Psoas muscle (tissue), 8 donors: ENCODE results near the gene ARID3C. TPM values are rescaled to one million over a fixed set of nuclear protein-coding genes. Genes with fewer than 3 reads are reported as not detected.

Experiments used
- ATAC-seq, 4 donors: fragments of 200-7000 bp; cut with Tn5 transposase; one replicate each; pipeline ENCODE4 v1.9.1; 2020; ENCODE audit warnings: moderate library complexity in 3 of 4, mild to moderate bottlenecking in 2 of 4
- DNase-seq, 2 donors: peaks; one replicate each; pipeline ENCODE4 v3.0.0-alpha.2; 2020
- H3K27ac ChIP-seq: fragments of 200-600 bp; one replicate; pipeline ENCODE4 v1.8.0; 2022
- H3K27me3 ChIP-seq, 3 donors: fragments of 200-600 bp in 1 of 3; one replicate each; pipeline versions ENCODE4 v1.6.1 to v1.8.0; 2013 to 2022; ENCODE audit warnings: low read length in 2 of 3, mild to moderate bottlenecking in 2 of 3, moderate library complexity in 1 of 3; ENCODE audit not compliant: insufficient read depth in 3 of 3
- H3K36me3 ChIP-seq, 2 donors: fragments of 200-600 bp in 1 of 2; one replicate each; pipeline versions ENCODE4 v1.6.1 to v1.8.0; 2013 to 2022; ENCODE audit warnings: low read depth in 1 of 2, mild to moderate bottlenecking in 1 of 2, moderate library complexity in 1 of 2; ENCODE audit not compliant: insufficient read depth in 1 of 2
- H3K4me1 ChIP-seq: fragments of 200-600 bp; one replicate; pipeline ENCODE4 v1.8.0; 2022
- H3K4me3 ChIP-seq: fragments of 200-600 bp; one replicate; pipeline ENCODE4 v1.8.0; 2022; ENCODE audit warnings: mild to moderate bottlenecking
- H3K9me3 ChIP-seq: fragments of 200-600 bp; one replicate; pipeline ENCODE4 v1.8.0; 2022
- WGBS, 3 donors: extraction: QIAGEN DNeasy Blood & Tissue Kit; methylation state at CpG; one replicate each; pipeline versions ENCODE4 v1.1.6 to v1.1.7; 2013; 5-methylcytosine and 5-hydroxymethylcytosine counted together
- intact Hi-C, 2 donors: fragments of 100-400 bp; cut with DNase I; formaldehyde crosslinking; loops; one replicate each; pipeline versions ENCODE4 v1.11.0 to v1.14.2; 2022
- polyA plus RNA-seq, 3 donors: library from polyadenylated mRNA; stranded (reverse); fragments of 200-250 nt; gene quantifications; one replicate each; pipeline ENCODE4 v1.2.3, GENCODE V29; 2013
- total RNA-seq, 4 donors: library from RNA; stranded (reverse); fragmentation: NEBNext Ultra II Directional in 2 of 4; extraction: Animal tissue kit (Norgen Biotek cat#: 25700) in 2 of 4; gene quantifications; one replicate each; pipeline versions ENCODE4 v1.2.1 to v1.2.4, GENCODE V29; 2021 to 2023
- TF ChIP-seq, protein P1 (sequence below): fragments of 200-600 bp; IDR thresholded peaks from one replicate; pipeline ENCODE4 v1.8.0; 2022; ENCODE audit warnings: antibody characterized with exemption
- donor health status: healthy with polysubstance abuse.
- donor health status: DM: no; HTN: no; CAD: no; lungs with moderate emphysema.
- donor health status: Bipolar disorder and iron deficiency.
- donor health status: healthy.
- donor health status: DM: yes; HTN: yes; CAD: no.
- donor health status: DM: no; HTN: no; CAD: no.
- donor health status: DM: no; HTN: no; CAD: no.
- donor health status: DM: yes; HTN: yes; CAD: no.

Gene ARID3C
- total and polyA plus RNA-seq, 7 donors: 0.16 TPM; not detected in 6

DNA sequence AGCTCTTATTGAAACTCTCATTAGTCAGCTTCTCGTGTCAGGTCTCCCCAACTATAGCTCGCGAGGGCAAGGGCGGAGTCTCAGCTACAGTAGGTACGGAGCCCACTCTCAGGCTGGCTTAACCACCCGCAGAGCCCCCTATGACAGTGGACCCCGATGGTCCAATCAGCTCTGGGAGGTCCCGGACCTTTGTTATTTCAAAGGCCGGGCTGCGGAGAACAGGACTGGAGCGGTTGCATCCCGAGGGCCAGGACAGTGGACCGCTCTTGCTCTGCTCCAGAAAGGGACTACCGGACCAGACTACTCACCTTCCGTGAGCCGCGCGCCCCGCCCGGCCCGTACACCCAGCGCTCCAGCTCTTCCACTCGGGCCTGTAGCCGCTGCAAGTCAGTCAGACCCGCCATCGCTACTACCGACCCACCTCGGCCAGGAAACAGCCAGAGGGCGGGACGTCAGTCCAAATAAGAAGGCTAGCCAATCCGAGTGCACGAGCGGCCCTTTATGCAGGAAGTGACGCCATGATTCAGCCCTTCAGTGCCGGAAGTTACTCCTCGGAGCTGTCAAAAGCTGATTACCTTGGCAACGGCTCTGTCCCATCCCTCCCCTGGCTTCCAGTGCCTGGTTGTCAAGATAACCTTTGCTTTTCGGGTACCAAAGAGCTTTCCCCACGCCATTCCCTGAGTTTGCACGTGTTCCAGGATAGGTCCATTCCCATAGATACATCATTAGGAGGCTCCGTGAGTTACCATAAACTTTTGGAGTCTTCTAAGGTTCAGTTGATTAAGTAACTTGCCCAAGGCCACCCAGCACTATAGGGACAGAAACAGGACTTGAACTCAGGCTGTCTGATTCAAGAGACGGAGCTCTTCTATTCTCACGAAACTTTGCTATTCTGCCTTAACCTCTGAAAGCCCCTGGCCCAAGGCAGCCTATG, 8.5 kb downstream of the ARID3C start, which contains the start of gene DCTN3:
Gene DCTN3, minus strand, starts transcription at position 435 of the 934 bp plus-strand sequence. Its CDS starts 31 bp downstream, at position 404.
- intact Hi-C loops: no loop called here
- Histone ChIP-seq H3K4me1 (peaks cover 18% of the 10 kb centered on the region), H3K27me3 (peaks cover 0 to 36% (median 16%) of the 10 kb centered on the region in 3 donors), H3K9me3 (no peaks in the 10 kb centered on the region), H3K27ac (peak within 1 kb of the TSS; percentile 56), H3K36me3 (peaks cover 3 to 37% of the 10 kb centered on the region in 2 donors), H3K4me3 (peak within 1 kb of the TSS; percentile 89)
- DNase-seq (peak; percentile 91 to 95), ATAC-seq (peak; percentile 97 to 100 (median 100))
- TF ChIP-seq, protein P1, sequence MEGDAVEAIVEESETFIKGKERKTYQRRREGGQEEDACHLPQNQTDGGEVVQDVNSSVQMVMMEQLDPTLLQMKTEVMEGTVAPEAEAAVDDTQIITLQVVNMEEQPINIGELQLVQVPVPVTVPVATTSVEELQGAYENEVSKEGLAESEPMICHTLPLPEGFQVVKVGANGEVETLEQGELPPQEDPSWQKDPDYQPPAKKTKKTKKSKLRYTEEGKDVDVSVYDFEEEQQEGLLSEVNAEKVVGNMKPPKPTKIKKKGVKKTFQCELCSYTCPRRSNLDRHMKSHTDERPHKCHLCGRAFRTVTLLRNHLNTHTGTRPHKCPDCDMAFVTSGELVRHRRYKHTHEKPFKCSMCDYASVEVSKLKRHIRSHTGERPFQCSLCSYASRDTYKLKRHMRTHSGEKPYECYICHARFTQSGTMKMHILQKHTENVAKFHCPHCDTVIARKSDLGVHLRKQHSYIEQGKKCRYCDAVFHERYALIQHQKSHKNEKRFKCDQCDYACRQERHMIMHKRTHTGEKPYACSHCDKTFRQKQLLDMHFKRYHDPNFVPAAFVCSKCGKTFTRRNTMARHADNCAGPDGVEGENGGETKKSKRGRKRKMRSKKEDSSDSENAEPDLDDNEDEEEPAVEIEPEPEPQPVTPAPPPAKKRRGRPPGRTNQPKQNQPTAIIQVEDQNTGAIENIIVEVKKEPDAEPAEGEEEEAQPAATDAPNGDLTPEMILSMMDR: no peak
- 5 to 6% (median 5%) methylated on average over 43 of the region's 43 CpGs for WGBS, 3 donors

DNA sequence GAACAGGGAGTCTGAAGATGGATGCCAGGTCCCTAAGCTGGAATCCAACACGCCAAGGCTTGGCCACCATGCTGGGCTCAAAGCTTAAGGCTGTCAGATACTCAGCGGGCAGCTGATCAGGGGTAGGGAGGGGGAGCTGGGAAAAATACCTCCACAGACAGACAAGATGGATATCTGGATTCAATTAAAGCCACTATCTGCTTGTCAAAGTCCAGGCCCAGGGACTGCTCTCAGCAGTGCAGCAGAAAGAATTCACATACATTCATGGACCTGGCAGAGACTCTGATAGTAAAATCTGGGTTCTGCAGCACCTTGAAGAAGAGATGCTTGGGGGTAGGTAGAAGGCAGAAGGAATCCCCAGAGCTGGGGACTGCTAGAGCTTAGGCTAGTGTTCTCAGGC, 13.7 kb downstream of the ARID3C start:
- intact Hi-C loops: no loop called here

GRCh38 chr9:34612788-34613390, 16.0 kb downstream of the ARID3C start:
- TF ChIP-seq, protein P1: peak; percentile 82
- WGBS, 3 donors: 1 to 2% (median 1%) methylated on average over 15 of the region's 15 CpGs
- intact Hi-C loops: loop anchor here in 1 of 2 donors (1.0 to 5.0 kb wide), 2 partner anchors 19 to 89 kb away; no protein-coding TSS in a partner anchor

More for the DNA sequence above, 13.7 kb downstream of the ARID3C start:
- DNase-seq (no peak), ATAC-seq (no peak)
- Histone ChIP-seq H3K9me3 (no peaks in the 10 kb centered on the region), H3K4me1 (peaks cover 30% of the 10 kb centered on the region), H3K27ac (no peak overlapping the region), H3K36me3 (peaks cover 3 to 57% of the 10 kb centered on the region in 2 donors), H3K27me3 (no peaks in the 10 kb centered on the region), H3K4me3 (no peak overlapping the region)
- 71 to 93% (median 75%) methylated on average over 2 of the region's 2 CpGs for WGBS, 3 donors
- TF ChIP-seq, protein P1: no peak

DNA sequence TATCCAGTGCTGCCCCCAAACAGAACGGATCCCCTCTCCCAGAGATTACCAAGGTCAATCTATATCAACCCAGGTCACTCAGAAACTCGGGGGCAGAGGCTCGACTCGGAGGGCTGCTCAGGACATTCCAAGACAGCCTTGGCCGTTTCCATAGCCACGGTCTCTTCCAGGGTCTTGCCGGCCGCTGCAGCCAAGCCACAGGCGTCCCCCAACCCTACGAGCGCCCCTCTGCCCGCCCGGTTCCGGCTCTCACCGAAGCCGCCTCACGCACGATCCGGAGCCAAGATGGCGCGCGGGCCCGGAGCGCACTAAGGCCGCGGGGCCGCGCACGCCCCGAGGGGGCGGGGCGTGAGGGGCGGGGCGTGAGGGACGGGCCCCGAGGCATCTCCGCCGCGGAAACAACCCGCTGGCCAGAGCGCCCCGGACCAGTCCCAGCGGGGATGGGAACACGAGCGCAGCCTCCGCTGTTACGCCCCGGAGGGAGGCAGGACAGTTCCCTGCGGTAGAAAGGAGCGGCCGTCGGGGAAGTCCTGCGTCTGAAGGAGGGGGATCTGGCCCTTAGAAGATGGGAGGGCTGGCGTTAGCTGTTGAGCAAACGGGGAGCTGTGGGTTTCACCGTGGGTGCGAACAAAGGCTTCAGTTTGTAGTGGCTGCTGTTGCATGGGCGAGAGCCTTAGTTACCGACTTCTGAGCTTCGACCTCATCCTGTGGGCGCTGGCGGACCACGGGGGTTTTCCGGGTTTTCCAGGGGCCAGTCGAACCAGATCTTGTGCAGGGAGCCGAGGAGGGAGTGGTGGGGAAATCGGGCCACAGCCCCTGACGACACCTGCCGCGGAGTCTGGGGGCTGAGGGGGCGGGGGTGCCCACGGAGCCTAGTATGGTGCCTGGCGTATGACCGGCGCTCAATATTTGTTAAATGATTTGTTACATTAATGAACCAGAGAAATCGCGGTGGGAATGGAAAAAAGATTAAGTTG, 16.8 kb downstream of the ARID3C start, which contains the start of gene RPP25L:
Gene RPP25L, minus strand, starts transcription at position 287 of the 977 bp plus-strand sequence. CDS start 801 bp downstream, outside the sequence.
- peak within 1 kb of the TSS; percentile 73 for H3K4me3 ChIP-seq
- DNase-seq: peak; percentile 90 to 91
- peaks cover 26% of the 10 kb centered on the region for H3K4me1 ChIP-seq
- no peaks in the 10 kb centered on the region for H3K27me3 ChIP-seq
- peaks cover 3 to 41% of the 10 kb centered on the region in 2 donors for H3K36me3 ChIP-seq
- 0 to 1% (median 1%) methylated on average over 61 to 77 of the region's 77 CpGs for WGBS, 3 donors
- H3K9me3 ChIP-seq: no peaks in the 10 kb centered on the region
- peak within 1 kb of the TSS; percentile 84 for H3K27ac ChIP-seq
- intact Hi-C loops: loop anchor here in 1 of 2 donors (5.0 kb wide), 1 partner anchor 90 kb away; no protein-coding TSS in a partner anchor
- ATAC-seq: peak; percentile 92 to 96 (median 95)
- TF ChIP-seq, protein P1: no peak

More at GRCh38 chr9:34612788-34613390, 16.0 kb downstream of the ARID3C start:
- peak overlapping the region; percentile 73 for H3K4me3 ChIP-seq
- H3K9me3 ChIP-seq: no peaks in the 10 kb centered on the region
- peak; percentile 75 to 84 for DNase-seq
- ATAC-seq: peak; percentile 62 to 82 (median 71)
- H3K4me1 ChIP-seq: peaks cover 26% of the 10 kb centered on the region
- H3K27me3 ChIP-seq: no peaks in the 10 kb centered on the region
- H3K36me3 ChIP-seq: peaks cover 3 to 48% of the 10 kb centered on the region in 2 donors
- H3K27ac ChIP-seq: peak overlapping the region; percentile 84
